ENCODE measurements around the gene ZXDC.

DNA sequence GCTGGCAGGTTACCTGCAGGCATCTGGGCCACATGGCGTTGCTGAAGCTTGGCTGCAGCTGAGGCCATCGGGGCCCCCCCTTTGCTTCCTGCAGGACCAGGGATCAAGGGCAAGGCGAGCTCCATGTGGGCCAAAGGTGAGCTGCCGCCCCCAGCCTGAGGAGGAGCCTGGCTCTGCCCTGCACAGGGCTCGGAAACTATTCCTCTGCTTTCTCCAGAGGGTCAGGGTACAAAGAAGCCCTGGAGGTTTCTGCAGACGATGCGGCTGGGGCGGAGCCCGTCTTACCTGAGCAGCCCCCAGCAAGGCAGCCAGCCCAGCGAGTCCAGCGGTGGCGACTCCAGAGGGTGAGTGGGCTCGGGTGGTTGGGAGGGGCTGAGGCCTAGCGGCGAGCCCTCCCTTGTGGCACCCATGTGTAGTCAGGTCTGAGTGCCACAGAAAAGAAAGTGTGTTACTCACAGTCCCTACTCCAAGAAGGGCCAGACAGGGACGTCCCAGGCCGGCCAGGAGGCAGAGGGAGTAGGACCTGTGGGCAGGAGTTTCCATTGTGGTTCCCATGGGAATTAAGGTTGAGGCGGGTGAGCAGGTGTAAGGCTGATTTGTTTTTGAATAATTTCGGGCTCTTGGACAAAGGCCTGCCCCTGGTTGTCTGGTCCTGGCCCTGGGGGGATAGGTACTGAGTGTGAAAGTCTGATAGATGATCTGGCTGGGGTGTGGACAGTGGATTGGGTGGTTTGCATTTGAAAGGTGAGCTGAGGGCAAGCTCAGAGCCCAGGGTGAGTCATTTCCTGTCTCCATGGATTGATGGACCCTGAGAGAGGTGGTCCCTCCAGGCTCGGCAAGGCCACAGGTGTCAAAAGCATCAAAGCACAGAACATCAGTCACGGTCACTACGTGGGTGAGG is 55.6 kb downstream of the ZXDC start:
- TF ChIP-seq, protein P1, sequence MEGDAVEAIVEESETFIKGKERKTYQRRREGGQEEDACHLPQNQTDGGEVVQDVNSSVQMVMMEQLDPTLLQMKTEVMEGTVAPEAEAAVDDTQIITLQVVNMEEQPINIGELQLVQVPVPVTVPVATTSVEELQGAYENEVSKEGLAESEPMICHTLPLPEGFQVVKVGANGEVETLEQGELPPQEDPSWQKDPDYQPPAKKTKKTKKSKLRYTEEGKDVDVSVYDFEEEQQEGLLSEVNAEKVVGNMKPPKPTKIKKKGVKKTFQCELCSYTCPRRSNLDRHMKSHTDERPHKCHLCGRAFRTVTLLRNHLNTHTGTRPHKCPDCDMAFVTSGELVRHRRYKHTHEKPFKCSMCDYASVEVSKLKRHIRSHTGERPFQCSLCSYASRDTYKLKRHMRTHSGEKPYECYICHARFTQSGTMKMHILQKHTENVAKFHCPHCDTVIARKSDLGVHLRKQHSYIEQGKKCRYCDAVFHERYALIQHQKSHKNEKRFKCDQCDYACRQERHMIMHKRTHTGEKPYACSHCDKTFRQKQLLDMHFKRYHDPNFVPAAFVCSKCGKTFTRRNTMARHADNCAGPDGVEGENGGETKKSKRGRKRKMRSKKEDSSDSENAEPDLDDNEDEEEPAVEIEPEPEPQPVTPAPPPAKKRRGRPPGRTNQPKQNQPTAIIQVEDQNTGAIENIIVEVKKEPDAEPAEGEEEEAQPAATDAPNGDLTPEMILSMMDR (IDR thresholded peaks at IDR 0.05): no peak
- TF ChIP-seq POLR2A (IDR thresholded peaks at IDR 0.05): no peak
- no peak for TF ChIP-seq EP300 (IDR thresholded peaks at IDR 0.05)

Data from ovary (tissue), 3 donors.